HepG2 (cell line): ENCODE results near the gene RAB34. TPM values are rescaled to one million over a fixed set of nuclear protein-coding genes. Genes with fewer than 3 reads are reported as not detected.

ENCODE experiments used
- ARID2 ChIP-seq: sonication (generic); formaldehyde crosslinking; IDR thresholded peaks from 2 replicates; pipeline ENCODE4 v1.8.1; 2022; ENCODE audit warnings: mild to moderate bottlenecking, missing genetic modification reagents, borderline replicate concordance
- CEBPB ChIP-seq: IDR thresholded peaks from 2 replicates; pipeline ENCODE4 v1.6.1; 2011; ENCODE audit warnings: low read depth, low read length, improper control_type of control experiment, borderline replicate concordance
- CHD2 ChIP-seq: IDR thresholded peaks from 2 replicates; pipeline ENCODE4 v1.6.1; 2011; ENCODE audit warnings: low read depth, low read length, improper control_type of control experiment
- DRAP1 ChIP-seq: IDR thresholded peaks from 2 replicates; pipeline ENCODE4 v1.6.1; 2016; ENCODE audit warnings: missing genetic modification reagents, missing compliant biosample characterization
- NFRKB ChIP-seq: fragments of 450-650 bp; IDR thresholded peaks from 2 replicates; pipeline ENCODE4 v1.6.1; 2017
- NONO ChIP-seq, 2 experiments: fragments of 450-650 bp in 1 of 2; sonication (generic) in 1 of 2; formaldehyde crosslinking in 1 of 2; IDR thresholded peaks in 1 of 2; conservative IDR thresholded peaks in 1 of 2; 2 replicates each; pipeline versions ENCODE4 v1.6.1 to v1.8.0; 2017 to 2022; ENCODE audit warnings: mild to moderate bottlenecking in 1 of 2, missing genetic modification reagents in 1 of 2, moderate library complexity in 1 of 2
- POLR2A ChIP-seq, 2 experiments: IDR thresholded peaks; 2 replicates each; pipeline ENCODE4 v1.6.1; 2011; ENCODE audit warnings: low read depth in 2 of 2, low read length in 2 of 2, mild to moderate bottlenecking in 1 of 2, moderate library complexity in 1 of 2; ENCODE audit not compliant: insufficient read depth in 1 of 2
- TSC22D2 ChIP-seq: sonication (generic); formaldehyde crosslinking; IDR thresholded peaks from 2 replicates; pipeline ENCODE4 v1.5.1; 2020; ENCODE audit warnings: missing genetic modification reagents, mild to moderate bottlenecking, borderline replicate concordance
- WIZ ChIP-seq: sonication (generic); formaldehyde crosslinking; IDR thresholded peaks from 2 replicates; pipeline ENCODE4 v1.5.1; 2020; ENCODE audit warnings: mild to moderate bottlenecking, missing genetic modification reagents
- ZBTB37 ChIP-seq: sonication (generic); formaldehyde crosslinking; IDR thresholded peaks from 2 replicates; pipeline ENCODE4 v1.4.0; 2020; ENCODE audit warnings: mild to moderate bottlenecking, missing genetic modification reagents
- ZNF205 ChIP-seq: IDR thresholded peaks from 2 replicates; pipeline ENCODE4 v1.6.1; 2018; ENCODE audit warnings: missing biosample characterization, missing genetic modification reagents
- ZNF264 ChIP-seq: sonication (generic); formaldehyde crosslinking; IDR thresholded peaks from 2 replicates; pipeline ENCODE4 v1.4.0; 2020; ENCODE audit warnings: missing genetic modification reagents
- ZNF432 ChIP-seq: sonication (generic); formaldehyde crosslinking; IDR thresholded peaks from 2 replicates; pipeline ENCODE4 v1.5.0; 2020; ENCODE audit warnings: missing genetic modification reagents, mild to moderate bottlenecking, borderline replicate concordance
- ZNF446 ChIP-seq: sonication (generic); formaldehyde crosslinking; IDR thresholded peaks from 2 replicates; pipeline ENCODE4 v1.5.0; 2020; ENCODE audit warnings: mild to moderate bottlenecking, missing genetic modification reagents
- ZNF564 ChIP-seq: sonication (generic); formaldehyde crosslinking; IDR thresholded peaks from 2 replicates; pipeline ENCODE4 v1.8.1; 2023; ENCODE audit warnings: mild to moderate bottlenecking, missing genetic modification reagents
- ZNF569 ChIP-seq: sonication (generic); formaldehyde crosslinking; IDR thresholded peaks from 2 replicates; pipeline ENCODE4 v1.5.0; 2020; ENCODE audit warnings: mild to moderate bottlenecking, missing genetic modification reagents, moderate library complexity, borderline replicate concordance
- ZNF605 ChIP-seq: sonication (generic); formaldehyde crosslinking; IDR thresholded peaks from 2 replicates; pipeline ENCODE4 v1.8.0; 2022; ENCODE audit warnings: mild to moderate bottlenecking, missing genetic modification reagents
- ZNF709 ChIP-seq: sonication (generic); formaldehyde crosslinking; IDR thresholded peaks from 2 replicates; pipeline ENCODE4 v1.5.0; 2020; ENCODE audit warnings: mild to moderate bottlenecking, missing genetic modification reagents
- ZNF740 ChIP-seq: sonication (generic); formaldehyde crosslinking; IDR thresholded peaks from 2 replicates; pipeline ENCODE4 v1.4.0; 2020; ENCODE audit warnings: missing genetic modification reagents
- ZNF777 ChIP-seq: sonication (generic); formaldehyde crosslinking; IDR thresholded peaks from 2 replicates; pipeline ENCODE4 v1.4.0; 2020; ENCODE audit warnings: missing genetic modification reagents
- ZNF878 ChIP-seq: sonication (generic); formaldehyde crosslinking; IDR thresholded peaks from 2 replicates; pipeline ENCODE4 v1.8.1; 2023; ENCODE audit warnings: mild to moderate bottlenecking, missing genetic modification reagents, moderate library complexity
- ZSCAN29 ChIP-seq: sonication (generic); formaldehyde crosslinking; conservative IDR thresholded peaks from 2 replicates; pipeline ENCODE4 v1.4.0; 2020; ENCODE audit warnings: mild to moderate bottlenecking, missing genetic modification reagents
- polyA plus RNA-seq, 8 experiments: library from polyadenylated mRNA; depleted of rRNA in 3 of 8; stranded (reverse) in 7 of 8; unstranded in 1 of 8; fragments of >200 nt; fragmentation: Illumina TruSeq in 4 of 8; extraction: Trizol in 4 of 8; gene quantifications; 2 replicates each; pipeline versions ENCODE4 v1.2.1 to v1.2.3, GENCODE V29; 2011 to 2016; ENCODE audit warnings: low read depth in 4 of 8, missing spikeins in 1 of 8, mixed read lengths in 1 of 8; ENCODE audit not compliant: insufficient read depth in 1 of 8
- total RNA-seq, 5 experiments: library from RNA; depleted of rRNA; stranded (reverse); fragments of >200 nt; fragmentation: Illumina TruSeq; extraction: Trizol; gene quantifications; 2 replicates each; pipeline ENCODE4 v1.2.3, GENCODE V29; 2016; ENCODE audit warnings: low read depth in 1 of 5
- TF ChIP-seq, protein P1 (sequence below): sonication (generic); formaldehyde crosslinking; conservative IDR thresholded peaks from 2 replicates; pipeline ENCODE4 v1.8.0; 2022; ENCODE audit warnings: mild to moderate bottlenecking, moderate library complexity, missing genetic modification reagents
- TF ChIP-seq, protein P2 (sequence below): sonication (generic); formaldehyde crosslinking; IDR thresholded peaks from 2 replicates; pipeline ENCODE4 v1.4.0; 2020; ENCODE audit warnings: mild to moderate bottlenecking, low read depth, missing genetic modification reagents
- TF ChIP-seq, protein P3 (sequence below): sonication (generic); formaldehyde crosslinking; IDR thresholded peaks from 2 replicates; pipeline ENCODE4 v1.8.0; 2022; ENCODE audit warnings: missing genetic modification reagents, low read depth, mild to moderate bottlenecking, borderline replicate concordance

RAB34 gene
- total and polyA plus RNA-seq, 2 of the 13 experiments (the other 11 are each of a cell fraction or from before 2014, with no cell fraction given), result 0.49 TPM; not detected in 1

DNA sequence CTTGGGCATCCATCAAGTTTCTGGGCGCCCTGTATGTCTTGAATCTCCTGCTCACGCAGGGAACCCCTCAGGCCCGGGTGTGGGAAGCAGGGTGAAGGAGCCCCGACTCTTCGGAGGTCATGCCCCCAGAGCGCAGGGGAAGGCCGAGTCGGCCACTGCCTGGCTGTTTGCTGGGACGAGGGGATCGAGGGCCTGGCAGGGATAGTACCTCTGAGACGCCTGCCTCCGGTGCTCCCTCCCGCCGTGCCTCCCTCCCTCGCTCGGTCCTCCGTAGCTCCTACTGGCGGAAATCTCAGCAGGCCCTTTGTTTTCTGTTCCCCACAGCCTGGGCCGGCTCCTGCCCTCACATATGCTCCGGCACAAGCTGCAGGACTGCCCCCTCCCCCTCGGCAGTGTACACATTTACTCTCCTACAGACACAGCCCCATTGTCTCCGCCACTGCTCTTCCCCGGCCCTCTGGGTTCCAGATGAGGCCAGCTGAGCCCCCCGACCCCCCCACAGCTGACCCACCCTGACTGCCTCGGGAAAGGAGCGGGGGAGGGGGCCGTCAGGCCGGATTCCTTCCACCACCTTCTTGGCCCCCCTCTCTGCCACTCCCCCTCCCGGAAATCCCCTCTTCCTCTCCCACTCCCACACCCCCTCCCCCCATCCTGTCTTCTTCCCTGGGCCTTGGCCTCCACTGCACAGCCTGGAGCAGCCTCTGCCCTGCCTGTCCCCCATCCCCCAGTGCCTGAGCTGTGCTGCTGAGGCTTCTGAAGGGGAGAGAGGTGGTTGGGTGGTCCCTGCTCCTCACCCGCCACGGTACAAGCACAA lies 27.5 kb upstream of the RAB34 start (continued):
- TF ChIP-seq NFRKB (no peak), ZSCAN29 (CRISPR knock-in tag) (peak; percentile 69; the same call in 1 of the 2 replicates), NONO (IDR thresholded peaks at IDR 0.05) (no peak), NONO (CRISPR knock-in tag; conservative IDR thresholded peaks at IDR 0.05) (peak; percentile 84), DRAP1 (CRISPR knock-in tag) (peak; percentile 59), CEBPB (no peak), ZNF432 (CRISPR knock-in tag) (no peak), POLR2A (IDR thresholded peaks at IDR 0.05; ENCODE audit: insufficient read depth in 1 of 2, low read depth in 2 of 2, low read length in 2 of 2) (peak; percentile 80 to 88), ZNF564 (peak; percentile 22; the same call in 1 of the 2 replicates), ZNF878 (CRISPR knock-in tag) (no peak), ZNF605 (CRISPR knock-in tag) (no peak), ZNF709 (CRISPR knock-in tag) (no peak), ZNF264 (CRISPR knock-in tag) (no peak), ARID2 (no peak), ZNF777 (peak; percentile 38; the same call in 1 of the 2 replicates), WIZ (CRISPR knock-in tag) (no peak; the same call in 1 of the 2 replicates), TSC22D2 (no peak), ZNF740 (CRISPR knock-in tag) (peak; percentile 83), CHD2 (no peak), ZBTB37 (no peak), ZNF446 (CRISPR knock-in tag) (no peak; the same call in 1 of the 2 replicates), ZNF205 (CRISPR knock-in tag) (0 out of 2 replicates have a peak, but pooled peaks have one; percentile 14), ZNF569 (no peak)
- TF ChIP-seq, protein P1, sequence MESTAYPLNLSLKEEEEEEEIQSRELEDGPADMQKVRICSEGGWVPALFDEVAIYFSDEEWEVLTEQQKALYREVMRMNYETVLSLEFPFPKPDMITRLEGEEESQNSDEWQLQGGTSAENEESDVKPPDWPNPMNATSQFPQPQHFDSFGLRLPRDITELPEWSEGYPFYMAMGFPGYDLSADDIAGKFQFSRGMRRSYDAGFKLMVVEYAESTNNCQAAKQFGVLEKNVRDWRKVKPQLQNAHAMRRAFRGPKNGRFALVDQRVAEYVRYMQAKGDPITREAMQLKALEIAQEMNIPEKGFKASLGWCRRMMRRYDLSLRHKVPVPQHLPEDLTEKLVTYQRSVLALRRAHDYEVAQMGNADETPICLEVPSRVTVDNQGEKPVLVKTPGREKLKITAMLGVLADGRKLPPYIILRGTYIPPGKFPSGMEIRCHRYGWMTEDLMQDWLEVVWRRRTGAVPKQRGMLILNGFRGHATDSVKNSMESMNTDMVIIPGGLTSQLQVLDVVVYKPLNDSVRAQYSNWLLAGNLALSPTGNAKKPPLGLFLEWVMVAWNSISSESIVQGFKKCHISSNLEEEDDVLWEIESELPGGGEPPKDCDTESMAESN, result no peak
- TF ChIP-seq, protein P2, sequence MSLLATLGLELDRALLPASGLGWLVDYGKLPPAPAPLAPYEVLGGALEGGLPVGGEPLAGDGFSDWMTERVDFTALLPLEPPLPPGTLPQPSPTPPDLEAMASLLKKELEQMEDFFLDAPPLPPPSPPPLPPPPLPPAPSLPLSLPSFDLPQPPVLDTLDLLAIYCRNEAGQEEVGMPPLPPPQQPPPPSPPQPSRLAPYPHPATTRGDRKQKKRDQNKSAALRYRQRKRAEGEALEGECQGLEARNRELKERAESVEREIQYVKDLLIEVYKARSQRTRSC (CRISPR knock-in tag), result no peak
- TF ChIP-seq, protein P3, sequence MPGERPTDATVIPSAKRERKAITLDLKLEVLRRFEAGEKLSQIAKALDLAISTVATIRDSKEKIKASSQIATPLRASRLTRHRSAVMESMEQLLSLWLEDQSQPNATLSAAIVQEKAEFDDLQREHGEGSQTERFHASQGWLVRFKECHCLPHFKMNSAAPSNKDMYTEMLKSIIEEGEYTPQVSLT (CRISPR knock-in tag), result no peak
